SK-N-MC (cell line): Measurements from ENCODE around the gene NYAP2.

Experiments
- EZH2 ChIP-seq: fragments of 200-600 bp; sonication (generic); IDR thresholded peaks from one replicate; pipeline ENCODE4 v1.6.1; 2017; ENCODE audit warnings: antibody characterized with exemption
- POLR2AphosphoS5 ChIP-seq: IDR thresholded peaks from 2 replicates; pipeline ENCODE4 v1.6.1; 2012; ENCODE audit warnings: mild to moderate bottlenecking, low read depth, low read length, borderline replicate concordance

DNA sequence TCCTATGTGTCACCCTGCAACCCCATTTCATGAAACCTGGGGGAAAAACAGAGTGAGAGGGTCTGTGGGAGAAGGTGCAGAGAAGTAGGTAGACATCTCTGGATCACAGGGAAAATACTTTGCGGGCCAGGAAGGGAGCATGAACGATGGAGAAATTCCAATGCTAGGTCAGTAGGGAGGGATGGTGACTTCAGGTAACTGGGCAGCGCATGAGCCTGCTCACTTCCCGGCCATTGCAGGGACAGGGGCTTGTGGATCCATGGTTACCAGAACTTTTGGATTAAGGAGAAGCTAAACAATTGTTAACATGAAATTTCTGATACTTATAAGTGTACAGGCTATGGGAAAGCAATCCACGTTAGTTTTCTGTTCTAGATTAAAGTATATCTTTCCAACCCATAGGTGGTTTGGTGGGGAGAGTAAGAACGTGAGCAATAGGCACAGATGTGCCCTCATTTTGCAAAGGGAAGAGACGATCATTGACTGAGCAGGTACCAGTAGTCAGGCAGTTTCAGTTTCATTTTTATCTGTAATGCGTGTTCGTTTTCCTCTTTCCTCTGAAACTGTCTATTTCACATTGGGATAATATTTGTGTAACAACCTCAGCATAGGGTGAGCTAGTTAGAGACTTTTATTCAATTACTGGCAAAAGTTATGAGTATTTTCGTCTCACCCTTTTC, 65.0 kb downstream of the NYAP2 start:
- TF ChIP-seq EZH2, result no peak
- no peak for TF ChIP-seq POLR2AphosphoS5
